H1 (cell line): ENCODE data around the gene ANXA6. TPM values are rescaled to one million over a fixed set of nuclear protein-coding genes. Genes with fewer than 3 reads are reported as not detected.

Experiments
- E2F6 ChIP-seq: IDR thresholded peaks from 2 replicates; pipeline ENCODE4 v1.6.1; 2012; ENCODE audit warnings: inconsistent platforms
- FOSL1 ChIP-seq: IDR thresholded peaks from 2 replicates; pipeline ENCODE4 v1.6.1; 2011; ENCODE audit warnings: mild to moderate bottlenecking, low read depth, low read length, moderate library complexity; ENCODE audit not compliant: insufficient read depth
- RFX5 ChIP-seq: IDR thresholded peaks from 2 replicates; pipeline ENCODE4 v1.6.1; 2011; ENCODE audit warnings: low read depth, low read length, improper control_type of control experiment, borderline replicate concordance
- SIX5 ChIP-seq: IDR thresholded peaks from 2 replicates; pipeline ENCODE4 v1.6.1; 2011; ENCODE audit warnings: mild to moderate bottlenecking, low read depth, low read length
- TAF1 ChIP-seq: IDR thresholded peaks from 2 replicates; pipeline ENCODE4 v1.6.1; 2011; ENCODE audit warnings: mild to moderate bottlenecking, low read depth, low read length
- YY1 ChIP-seq: IDR thresholded peaks from 2 replicates; pipeline ENCODE4 v1.6.1; 2011; ENCODE audit warnings: low read depth, mild to moderate bottlenecking, low read length
- polyA plus RNA-seq, 7 experiments: library from polyadenylated mRNA; depleted of rRNA in 3 of 7; stranded (reverse) in 5 of 7; unstranded in 2 of 7; fragments of >200 nt in 5 of 7; fragments of 200-250 nt in 2 of 7; gene quantifications; 1 replicate in 5 of 7; 2 replicates in 1 of 7; 4 replicates in 1 of 7; pipeline versions ENCODE4 v1.2.1 to v1.2.3, GENCODE V29; 2011 to 2013; ENCODE audit warnings: missing spikeins in 2 of 7, mixed read lengths in 2 of 7
- total RNA-seq: library from RNA; stranded (reverse); fragmentation: NEBNext Ultra II Directional; extraction: Animal tissue kit (Norgen Biotek cat#: 25700); gene quantifications from 2 replicates; pipeline ENCODE4 v1.2.1, GENCODE V29; 2021

ANXA6 gene
- total and polyA plus RNA-seq, 2 of the 8 experiments (the other 6 are each of a cell fraction or from before 2014, with no cell fraction given) = 61.3 to 78.6 TPM

GRCh38 chr5:151056379-151057325, 100.9 kb downstream of the ANXA6 start (continued):
- TF ChIP-seq FOSL1 = no peak
- no peak for TF ChIP-seq E2F6
- no peak for TF ChIP-seq RFX5
- TF ChIP-seq YY1 = no peak
- TF ChIP-seq SIX5 = no peak
- TF ChIP-seq TAF1 = no peak
